ENCODE measurements around the gene ABHD1. TPM values are rescaled to one million over a fixed set of nuclear protein-coding genes. Genes with fewer than 3 reads are reported as not detected.
"Not testable (repeated sequence)": the region's sequence is repeated elsewhere in the genome, so short reads cannot be mapped to it uniquely, and the experiment has no call there.

ABHD1 gene
- total RNA-seq, 2 donors from 2014 or later = 0.65 to 0.94 TPM

DNA sequence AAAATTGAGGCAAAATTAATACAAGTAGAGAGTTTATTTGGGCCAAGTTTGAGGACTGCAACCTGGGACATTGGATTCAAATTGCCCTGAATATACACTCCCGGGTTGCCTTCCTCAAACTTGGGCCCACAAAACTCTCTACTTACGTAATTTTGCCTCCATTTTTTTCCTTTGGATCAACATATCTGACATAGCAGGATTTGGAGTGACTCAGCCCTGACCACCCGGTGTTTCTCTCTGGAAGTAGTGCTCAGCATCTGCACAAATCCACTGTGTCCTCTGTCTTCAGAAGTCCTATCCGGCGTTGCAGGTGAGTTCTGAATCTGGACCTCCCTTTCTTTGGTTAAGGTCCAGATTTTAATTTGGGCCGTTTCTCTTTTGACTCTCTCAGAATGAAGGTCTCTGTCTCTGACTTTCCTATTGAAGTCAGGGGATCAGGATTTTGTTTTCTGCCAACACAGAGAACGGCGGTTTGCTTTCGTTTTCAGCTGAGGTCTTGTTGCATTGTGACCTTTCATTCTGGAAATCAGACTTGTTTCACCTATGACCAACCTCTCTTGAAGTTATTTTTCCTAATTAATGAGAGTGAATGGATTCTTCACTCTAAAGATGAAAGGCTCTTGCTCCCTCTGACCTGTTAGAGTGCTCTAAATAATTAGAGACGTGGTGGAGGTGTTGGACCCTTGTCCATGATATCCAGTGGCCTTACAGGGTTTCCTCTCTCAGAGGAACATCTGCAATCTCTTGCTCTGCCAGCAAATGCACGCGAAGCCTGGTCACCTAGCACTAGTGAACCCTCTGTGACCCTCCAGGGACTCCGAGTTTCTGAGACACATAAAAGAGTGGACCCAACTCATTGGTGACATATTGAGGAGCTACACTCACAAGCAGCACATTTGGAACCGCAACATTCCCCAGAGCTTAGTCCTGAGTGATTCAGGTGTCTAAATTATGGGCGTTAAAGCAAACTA, 38.8 kb downstream of the ABHD1 start:
- no peak for DNase-seq
- H3K9me3 ChIP-seq (ENCODE audit: control insufficient read depth, low read length, poor library complexity, severe bottlenecking) = no peaks in the 10 kb centered on the region
- Mint-ChIP-seq H3K36me3 (ENCODE audit: low read depth) (no peaks in the 10 kb centered on the region), H3K27me3 (peaks cover 11% of the 10 kb centered on the region), H3K4me3 (peak overlapping the region; percentile 52), H3K4me1 (peaks cover 5% of the 10 kb centered on the region), H3K27ac (no peak overlapping the region)
- no peak for ATAC-seq

DNA sequence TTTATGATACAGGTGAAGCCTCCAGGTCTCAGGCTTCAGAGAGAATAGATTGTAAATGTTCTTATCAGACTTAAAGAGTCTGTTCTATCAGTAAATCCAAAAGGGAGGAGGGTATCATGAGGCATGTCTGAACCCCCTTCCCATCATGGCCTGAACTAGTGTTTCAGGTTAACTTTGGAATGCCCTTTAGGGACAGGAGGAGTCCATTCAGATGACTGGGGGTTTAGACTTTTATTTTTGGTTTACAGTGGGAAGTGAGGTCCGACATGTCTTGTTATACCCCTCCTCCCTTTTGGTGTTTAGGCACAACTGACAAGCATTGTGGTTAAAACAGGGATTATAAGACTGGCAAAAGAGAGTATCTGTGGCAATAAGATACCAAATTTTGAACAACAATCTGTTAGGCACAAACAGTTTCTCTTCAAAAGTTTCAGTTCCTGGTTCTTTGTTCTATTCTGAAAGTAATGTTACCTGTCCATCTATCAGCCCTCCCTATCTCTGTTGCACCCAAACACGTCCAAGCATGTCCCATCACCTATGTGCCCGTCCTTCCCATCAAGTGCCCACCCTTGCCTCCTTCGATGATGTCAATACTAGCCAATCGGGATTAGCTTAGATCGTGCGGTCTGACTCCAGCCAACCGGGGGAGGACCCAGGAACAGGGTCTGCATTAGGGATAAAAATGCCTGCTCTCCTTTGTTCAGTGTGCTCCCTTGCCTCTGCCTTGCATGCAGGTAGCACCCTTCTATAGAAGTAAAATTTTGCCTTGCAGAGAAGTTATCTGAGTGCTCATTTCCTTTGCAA, 41.5 kb downstream of the ABHD1 start:
- Mint-ChIP-seq H3K36me3 (ENCODE audit: low read depth) (no peaks in the 10 kb centered on the region), H3K4me1 (peaks cover 7% of the 10 kb centered on the region), H3K27ac (no peak overlapping the region), H3K27me3 (peaks cover 14% of the 10 kb centered on the region), H3K4me3 (no peak overlapping the region)
- no peak for ATAC-seq
- no peak for DNase-seq
- no peaks in the 10 kb centered on the region for H3K9me3 ChIP-seq (ENCODE audit: control insufficient read depth, low read length, poor library complexity, severe bottlenecking)

DNA sequence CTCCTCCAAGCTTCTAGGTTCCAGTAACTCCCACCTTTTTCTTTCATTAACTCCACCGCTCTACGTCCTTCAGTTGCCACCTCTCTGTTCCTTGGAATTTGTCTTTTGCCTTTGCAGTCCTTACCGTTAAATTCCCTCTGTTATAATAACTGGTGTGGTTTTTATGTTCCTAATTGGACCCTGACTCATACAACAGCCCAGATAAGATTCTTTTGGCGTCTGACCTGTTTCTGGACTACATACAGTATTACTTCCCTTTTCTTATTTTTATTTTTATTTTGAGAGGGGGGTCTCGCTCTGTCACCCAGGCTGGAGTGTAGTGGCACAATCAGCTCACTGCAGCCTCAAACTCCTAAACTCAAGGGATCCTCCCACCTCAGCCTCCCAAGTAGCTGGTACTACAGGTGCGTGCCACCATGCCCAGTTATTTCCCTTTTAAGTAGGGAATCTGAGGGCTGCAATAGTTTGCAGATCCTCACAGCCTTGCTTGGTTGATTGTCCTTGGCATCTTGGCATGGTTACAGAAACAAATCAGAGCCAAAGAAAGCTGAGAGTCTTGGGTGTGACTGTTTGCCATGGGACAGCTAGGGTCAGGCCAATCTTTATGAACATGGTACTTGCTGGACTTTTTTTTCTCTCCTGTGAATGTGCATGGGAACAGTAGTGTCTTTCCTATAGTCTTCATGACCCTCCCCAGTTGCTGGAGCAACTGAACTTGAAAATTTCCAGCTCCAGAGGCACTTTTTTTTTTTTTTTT, 47.1 kb downstream of the ABHD1 start:
- Mint-ChIP-seq H3K4me3 (no peak overlapping the region), H3K27ac (no peak overlapping the region), H3K27me3 (peaks cover 19% of the 10 kb centered on the region), H3K4me1 (peaks cover 11% of the 10 kb centered on the region), H3K36me3 (ENCODE audit: low read depth) (no peaks in the 10 kb centered on the region)
- ATAC-seq = no peak
- no peak for DNase-seq
- no peaks in the 10 kb centered on the region for H3K9me3 ChIP-seq (ENCODE audit: control insufficient read depth, low read length, poor library complexity, severe bottlenecking)

DNA sequence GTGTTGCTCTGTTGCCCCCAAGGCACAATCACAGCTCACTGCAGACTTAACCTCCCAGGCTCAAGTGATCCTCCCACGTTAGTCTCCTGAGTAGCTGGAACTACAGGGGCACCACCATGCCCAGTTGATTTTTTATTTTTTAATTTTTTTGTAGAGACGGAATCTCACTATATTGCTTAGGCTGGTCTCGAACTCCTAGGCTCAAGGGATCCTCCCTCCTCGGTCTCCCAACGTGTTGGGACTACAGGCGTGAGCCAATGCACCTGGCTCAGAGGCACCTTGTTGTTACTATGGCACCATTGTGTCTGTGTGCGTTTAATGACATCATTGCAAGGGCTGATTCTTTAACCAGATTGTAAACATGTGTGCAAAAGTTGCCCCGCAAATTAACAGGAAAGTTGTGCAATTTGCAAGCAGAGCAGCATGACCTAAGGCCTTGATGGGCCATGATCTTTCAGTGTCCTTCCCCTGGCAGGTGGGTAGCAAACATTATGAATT, 47.8 kb downstream of the ABHD1 start:
- no peak for ATAC-seq
- no peak overlapping the region for H3K4me3 Mint-ChIP-seq
- no peak for DNase-seq
- H3K27me3 Mint-ChIP-seq = peaks cover 22% of the 10 kb centered on the region
- H3K27ac Mint-ChIP-seq = no peak overlapping the region
- H3K9me3 ChIP-seq (ENCODE audit: control insufficient read depth, low read length, poor library complexity, severe bottlenecking) = no peaks in the 10 kb centered on the region
- H3K4me1 Mint-ChIP-seq = peaks cover 11% of the 10 kb centered on the region
- H3K36me3 Mint-ChIP-seq (ENCODE audit: low read depth) = no peaks in the 10 kb centered on the region

DNA sequence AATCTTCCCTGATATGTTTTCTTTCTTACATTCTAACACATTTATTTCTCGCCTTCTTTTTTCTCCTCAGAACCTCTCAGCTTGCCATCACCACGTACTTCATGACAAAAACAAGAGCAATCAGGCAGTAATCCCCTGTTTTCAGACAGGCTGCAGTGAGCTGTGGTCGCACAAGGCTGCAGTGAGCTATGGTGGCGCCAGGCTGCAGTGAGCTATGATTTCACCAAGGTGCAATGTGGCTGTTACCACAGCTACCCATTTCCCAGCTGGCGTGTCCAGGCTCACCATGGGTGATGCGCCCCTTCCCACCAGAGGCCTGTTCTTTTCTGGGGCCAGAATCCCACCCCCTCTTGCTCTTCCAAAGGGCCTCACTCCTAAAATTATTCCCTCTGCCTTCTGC, 51.0 kb downstream of the ABHD1 start:
- ATAC-seq (no peak), DNase-seq (no peak)
- Mint-ChIP-seq H3K27me3 (peaks cover 39% of the 10 kb centered on the region), H3K27ac (no peak overlapping the region), H3K4me1 (peaks cover 8% of the 10 kb centered on the region), H3K4me3 (no peak overlapping the region), H3K36me3 (ENCODE audit: low read depth) (no peaks in the 10 kb centered on the region)
- H3K9me3 ChIP-seq (ENCODE audit: control insufficient read depth, low read length, poor library complexity, severe bottlenecking) = no peaks in the 10 kb centered on the region

DNA sequence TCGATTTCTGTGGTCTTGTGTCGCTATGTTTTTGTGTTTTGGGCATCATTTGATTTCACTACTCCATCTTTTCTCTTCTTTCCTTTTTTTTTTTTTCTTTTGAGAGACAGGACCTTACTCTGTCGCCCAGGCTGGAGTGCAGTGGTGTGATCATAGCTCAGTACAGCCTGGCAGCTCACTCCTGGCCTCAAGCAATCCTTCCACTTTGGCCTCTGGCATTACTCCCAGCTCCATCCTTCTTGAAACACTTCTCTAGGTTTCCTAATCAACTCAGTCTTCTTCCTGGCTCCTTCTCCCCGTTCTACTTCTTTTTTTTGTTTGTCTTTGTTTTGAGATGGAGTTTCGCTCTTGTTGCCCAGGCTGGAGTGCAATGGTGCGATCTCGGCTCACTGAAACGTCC, 51.7 kb downstream of the ABHD1 start:
- peaks cover 38% of the 10 kb centered on the region for H3K27me3 Mint-ChIP-seq
- DNase-seq = no peak
- H3K9me3 ChIP-seq (ENCODE audit: control insufficient read depth, low read length, poor library complexity, severe bottlenecking) = no peaks in the 10 kb centered on the region

DNA sequence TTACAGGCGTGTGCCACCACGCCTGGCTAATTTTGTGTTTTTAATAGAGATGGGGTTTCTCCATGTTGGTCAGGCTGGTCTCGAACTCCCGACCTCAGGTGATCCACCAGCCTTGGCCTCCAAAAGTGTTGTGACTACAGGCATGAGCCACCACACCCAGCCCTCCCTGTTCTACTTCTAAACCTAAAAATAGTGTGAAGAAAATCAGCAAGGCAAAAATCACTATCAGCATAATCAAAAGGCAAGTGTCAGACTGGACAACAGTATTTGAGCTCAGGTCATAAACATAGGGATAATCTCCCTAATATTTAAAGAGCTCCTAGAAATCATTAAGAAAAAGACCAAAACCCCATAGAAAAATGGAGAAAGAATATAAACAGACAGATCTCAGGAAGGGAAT, 52.2 kb downstream of the ABHD1 start:
- not testable (repeated sequence) for H3K9me3 ChIP-seq (ENCODE audit: control insufficient read depth, low read length, poor library complexity, severe bottlenecking); H3K4me3 Mint-ChIP-seq; ATAC-seq; H3K27ac Mint-ChIP-seq; H3K4me1 Mint-ChIP-seq; DNase-seq; H3K36me3 Mint-ChIP-seq (ENCODE audit: low read depth)
- H3K27me3 Mint-ChIP-seq = peaks cover 37% of the 10 kb centered on the region

More for the DNA sequence above, 51.7 kb downstream of the ABHD1 start:
- Mint-ChIP-seq H3K4me1 (peaks cover 5% of the 10 kb centered on the region), H3K27ac (no peak overlapping the region), H3K36me3 (ENCODE audit: low read depth) (no peaks in the 10 kb centered on the region), H3K4me3 (no peak overlapping the region)
- ATAC-seq = no peak

DNA sequence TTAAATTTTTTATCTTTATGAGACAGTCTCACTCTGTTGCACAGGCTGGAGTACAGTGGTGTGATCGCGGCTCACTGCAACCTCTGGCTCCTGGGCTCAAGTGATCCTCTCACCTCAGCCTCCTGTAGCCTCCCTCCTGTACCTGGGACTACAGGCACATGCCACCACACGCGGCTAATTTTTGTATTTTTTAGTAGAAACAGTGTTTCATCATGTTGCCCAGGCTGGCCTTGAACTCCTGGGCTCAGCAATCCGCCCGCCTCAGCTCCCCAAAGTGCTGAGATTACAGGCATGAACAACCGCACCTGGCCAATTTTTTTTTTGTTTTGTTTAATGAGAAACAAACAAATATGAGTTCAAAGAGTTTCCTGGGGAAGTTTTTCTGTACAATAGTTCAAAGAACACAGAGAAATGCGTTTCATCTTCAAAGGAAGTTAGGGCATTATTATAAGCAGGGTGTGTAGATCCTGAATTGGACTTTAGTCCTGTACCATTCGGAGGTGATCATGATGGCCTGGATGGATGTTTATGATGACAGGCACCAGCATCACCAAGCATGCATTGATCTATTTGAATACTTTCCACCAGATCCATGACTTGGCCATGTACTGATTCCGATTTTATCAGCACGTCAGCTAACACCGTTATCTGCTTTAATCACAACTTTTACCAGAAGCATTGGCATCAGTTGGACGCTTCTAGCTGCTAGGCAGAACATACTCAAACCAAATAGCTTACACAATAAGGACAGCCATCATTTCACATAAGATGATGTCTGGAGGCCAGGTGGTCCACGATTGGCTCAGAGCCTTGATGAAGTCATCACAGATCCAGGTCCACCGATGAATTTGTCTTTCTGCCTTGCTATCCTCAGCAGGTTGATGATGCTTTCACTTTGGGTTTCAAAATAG, 54.1 kb downstream of the ABHD1 start:
- no peaks in the 10 kb centered on the region for H3K9me3 ChIP-seq (ENCODE audit: control insufficient read depth, low read length, poor library complexity, severe bottlenecking)
- Mint-ChIP-seq H3K4me3 (no peak overlapping the region), H3K4me1 (peaks cover 2% of the 10 kb centered on the region), H3K27me3 (peaks cover 52% of the 10 kb centered on the region), H3K36me3 (ENCODE audit: low read depth) (no peaks in the 10 kb centered on the region), H3K27ac (no peak overlapping the region)
- ATAC-seq (peak; percentile 41), DNase-seq (no peak)

DNA sequence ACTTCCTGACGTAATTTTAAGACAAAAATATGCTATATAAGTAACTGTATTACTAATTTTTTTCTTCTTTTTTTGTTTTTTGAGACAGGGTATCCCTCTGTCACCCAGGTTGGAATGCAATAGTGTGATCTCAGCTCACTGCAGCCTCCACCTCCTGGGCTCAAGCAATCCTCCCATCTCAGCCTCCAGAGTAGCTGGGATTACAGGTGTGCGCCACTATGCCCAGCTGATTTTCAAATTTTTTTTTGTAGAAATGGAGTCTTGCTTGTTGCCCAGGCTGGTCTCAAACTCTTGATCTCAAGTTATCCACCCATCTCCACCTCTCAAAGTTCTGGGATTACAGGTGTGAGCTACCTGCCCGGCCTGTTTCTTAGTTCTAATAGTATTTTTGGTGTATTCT, 54.9 kb downstream of the ABHD1 start:
- Mint-ChIP-seq H3K4me1 (peaks cover 2% of the 10 kb centered on the region), H3K27ac (no peak overlapping the region), H3K36me3 (ENCODE audit: low read depth) (no peaks in the 10 kb centered on the region), H3K27me3 (peaks cover 53% of the 10 kb centered on the region), H3K4me3 (no peak overlapping the region)
- ATAC-seq (no peak), DNase-seq (no peak)
- no peaks in the 10 kb centered on the region for H3K9me3 ChIP-seq (ENCODE audit: control insufficient read depth, low read length, poor library complexity, severe bottlenecking)

DNA sequence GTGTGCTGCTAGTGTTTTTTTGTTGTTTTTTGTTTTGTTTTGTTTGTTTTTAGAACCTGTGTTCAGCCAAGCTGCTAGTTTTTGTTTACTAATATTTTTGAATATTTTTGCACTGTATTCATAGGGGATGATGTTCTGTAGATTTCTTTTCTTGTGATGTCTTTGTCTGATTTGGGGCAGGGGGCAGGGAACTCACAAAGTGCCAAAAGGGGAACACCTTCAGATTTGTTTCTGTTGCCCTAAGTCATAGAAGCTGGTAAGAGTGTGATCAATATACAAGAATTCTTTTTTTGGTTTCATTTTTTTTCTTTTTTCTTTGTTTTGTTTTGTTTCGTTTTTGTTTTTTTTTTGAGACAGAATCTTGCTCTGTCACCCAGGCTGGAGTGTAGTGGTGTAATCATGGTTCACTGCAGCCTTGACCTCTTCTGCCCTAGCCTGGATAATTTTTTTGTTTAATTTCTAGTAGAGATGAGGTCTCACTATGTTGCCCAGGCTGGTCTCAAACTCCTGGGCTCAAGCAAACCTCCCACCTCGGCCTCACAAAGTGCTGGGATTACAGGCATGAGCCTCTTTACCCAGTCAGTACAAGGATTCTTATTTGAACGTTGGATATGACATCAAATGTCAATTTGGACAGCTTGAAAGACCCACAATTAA, 55.9 kb downstream of the ABHD1 start:
- Mint-ChIP-seq H3K4me3 (no peak overlapping the region), H3K27ac (no peak overlapping the region), H3K27me3 (peaks cover 63% of the 10 kb centered on the region), H3K36me3 (ENCODE audit: low read depth) (no peaks in the 10 kb centered on the region), H3K4me1 (peaks cover 2% of the 10 kb centered on the region)
- ATAC-seq = no peak
- no peak for DNase-seq
- no peaks in the 10 kb centered on the region for H3K9me3 ChIP-seq (ENCODE audit: control insufficient read depth, low read length, poor library complexity, severe bottlenecking)
